Astrocyte (in vitro differentiated cells and primary cell): ENCODE results near the gene ARHGAP4. TPM values are rescaled to one million over a fixed set of nuclear protein-coding genes. Genes with fewer than 3 reads are reported as not detected.

Experiments
- DNase-seq: peaks from one replicate; pipeline ENCODE4 v3.0.0-alpha.2; 2010; ENCODE audit warnings: low read depth
- FAIRE-seq: peaks from 2 replicates; lab custom pipeline; 2011; peaks lifted over from hg19 to GRCh38; lab: Jason Lieb, UNC
- H2AFZ ChIP-seq: 2 replicates; pipeline ENCODE4 v1.6.0; 2012; ENCODE audit warnings: low read depth, low read length, inconsistent platforms
- H3K27ac ChIP-seq: 2 replicates; pipeline ENCODE4 v1.5.1; 2011; ENCODE audit warnings: low read depth, low read length, inconsistent platforms
- H3K27me3 ChIP-seq: 2 replicates; pipeline ENCODE4 v1.6.0; 2011; ENCODE audit warnings: low read length, inconsistent platforms; ENCODE audit not compliant: insufficient read depth
- H3K36me3 ChIP-seq: 2 replicates; pipeline ENCODE4 v1.5.1; 2011; ENCODE audit warnings: low read length, inconsistent platforms; ENCODE audit not compliant: insufficient read depth
- H3K4me1 ChIP-seq: 2 replicates; pipeline ENCODE4 v1.5.1; 2011; ENCODE audit warnings: low read length, inconsistent platforms; ENCODE audit not compliant: insufficient read depth
- H3K4me2 ChIP-seq: 2 replicates; pipeline ENCODE4 v1.6.0; 2012; ENCODE audit warnings: low read length, inconsistent platforms
- H3K4me3 ChIP-seq: 2 replicates; pipeline ENCODE4 v1.5.1; 2011; ENCODE audit warnings: low read depth, mild to moderate bottlenecking, low read length, inconsistent platforms; ENCODE audit not compliant: insufficient read depth
- H3K79me2 ChIP-seq: 2 replicates; pipeline ENCODE4 v1.6.0; 2012; ENCODE audit warnings: mild to moderate bottlenecking, low read length, inconsistent platforms; ENCODE audit not compliant: insufficient read depth
- H3K9ac ChIP-seq: 2 replicates; pipeline ENCODE4 v1.6.0; 2012; ENCODE audit warnings: mild to moderate bottlenecking, low read length, inconsistent platforms
- H3K9me3 ChIP-seq: 2 replicates; pipeline ENCODE4 v1.5.1; 2012; ENCODE audit warnings: low read depth, mild to moderate bottlenecking, low read length, inconsistent platforms; ENCODE audit not compliant: insufficient read depth
- H4K20me1 ChIP-seq: 2 replicates; pipeline ENCODE4 v1.6.0; 2012; ENCODE audit warnings: low read length, inconsistent platforms; ENCODE audit not compliant: insufficient read depth
- H3K27ac Mint-ChIP-seq: one replicate; pipeline ENCODE4 v1.8.0; 2021; ENCODE audit warnings: mild to moderate bottlenecking, mixed read lengths; ENCODE audit not compliant: unreplicated experiment
- H3K27me3 Mint-ChIP-seq: one replicate; pipeline ENCODE4 v1.8.0; 2021; ENCODE audit warnings: low read depth, mixed read lengths; ENCODE audit not compliant: unreplicated experiment
- H3K36me3 Mint-ChIP-seq: one replicate; pipeline ENCODE4 v1.8.0; 2021; ENCODE audit warnings: low read depth, mixed read lengths; ENCODE audit not compliant: unreplicated experiment
- H3K4me1 Mint-ChIP-seq: one replicate; pipeline ENCODE4 v1.8.0; 2021; ENCODE audit warnings: low read depth, mixed read lengths; ENCODE audit not compliant: unreplicated experiment
- H3K4me3 Mint-ChIP-seq: one replicate; pipeline ENCODE4 v1.8.0; 2021; ENCODE audit warnings: mild to moderate bottlenecking, moderate library complexity, mixed read lengths; ENCODE audit not compliant: unreplicated experiment
- H3K9me3 Mint-ChIP-seq: one replicate; pipeline ENCODE4 v1.8.0; 2021; ENCODE audit warnings: mild to moderate bottlenecking, mixed read lengths; ENCODE audit not compliant: unreplicated experiment
- EZH2 ChIP-seq: IDR thresholded peaks from 2 replicates; pipeline ENCODE4 v1.6.1; 2012; ENCODE audit warnings: mild to moderate bottlenecking, low read length, inconsistent platforms; ENCODE audit not compliant: insufficient read depth
- total RNA-seq: library from RNA; stranded (reverse); gene quantifications from 2 replicates; pipeline ENCODE4 v1.2.1, GENCODE V29; 2021
- TF ChIP-seq, protein P1 (sequence below): IDR thresholded peaks from 2 replicates; pipeline ENCODE4 v1.5.1; 2011; ENCODE audit warnings: low read depth, mild to moderate bottlenecking, inconsistent platforms, low read length, moderate library complexity; ENCODE audit not compliant: insufficient read depth

The ARHGAP4 gene
- total RNA-seq, 1 donor from 2014 or later: 3.9 TPM

DNA sequence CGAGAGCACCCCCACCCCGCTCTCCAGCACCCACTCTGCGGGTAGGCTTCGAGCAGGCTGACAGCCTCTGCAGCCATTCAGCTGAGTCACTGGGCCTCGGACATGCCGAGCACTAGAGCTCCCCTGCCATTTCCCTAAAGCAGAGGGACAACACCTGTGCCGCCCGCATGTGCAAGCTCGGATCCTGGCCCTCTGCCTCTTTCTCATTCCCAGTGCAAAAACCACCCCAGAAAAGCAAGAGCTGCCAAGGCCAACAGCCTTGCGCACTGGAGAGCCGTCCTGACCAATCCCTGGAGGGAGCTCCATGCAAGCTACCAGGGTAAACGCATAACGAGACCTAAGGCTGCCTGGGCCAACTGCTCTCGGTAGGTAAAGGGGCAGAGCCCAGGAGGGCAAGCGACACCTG, 40.2 kb upstream of the ARHGAP4 start:
- no peak overlapping the region for H3K27ac ChIP-seq
- no peaks in the 10 kb centered on the region for H3K9me3 ChIP-seq
- TF ChIP-seq, protein P1, sequence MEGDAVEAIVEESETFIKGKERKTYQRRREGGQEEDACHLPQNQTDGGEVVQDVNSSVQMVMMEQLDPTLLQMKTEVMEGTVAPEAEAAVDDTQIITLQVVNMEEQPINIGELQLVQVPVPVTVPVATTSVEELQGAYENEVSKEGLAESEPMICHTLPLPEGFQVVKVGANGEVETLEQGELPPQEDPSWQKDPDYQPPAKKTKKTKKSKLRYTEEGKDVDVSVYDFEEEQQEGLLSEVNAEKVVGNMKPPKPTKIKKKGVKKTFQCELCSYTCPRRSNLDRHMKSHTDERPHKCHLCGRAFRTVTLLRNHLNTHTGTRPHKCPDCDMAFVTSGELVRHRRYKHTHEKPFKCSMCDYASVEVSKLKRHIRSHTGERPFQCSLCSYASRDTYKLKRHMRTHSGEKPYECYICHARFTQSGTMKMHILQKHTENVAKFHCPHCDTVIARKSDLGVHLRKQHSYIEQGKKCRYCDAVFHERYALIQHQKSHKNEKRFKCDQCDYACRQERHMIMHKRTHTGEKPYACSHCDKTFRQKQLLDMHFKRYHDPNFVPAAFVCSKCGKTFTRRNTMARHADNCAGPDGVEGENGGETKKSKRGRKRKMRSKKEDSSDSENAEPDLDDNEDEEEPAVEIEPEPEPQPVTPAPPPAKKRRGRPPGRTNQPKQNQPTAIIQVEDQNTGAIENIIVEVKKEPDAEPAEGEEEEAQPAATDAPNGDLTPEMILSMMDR: no peak
- no peak for TF ChIP-seq EZH2
- H3K9ac ChIP-seq: peak overlapping the region; percentile 22
- no peak overlapping the region for H2AFZ ChIP-seq
- peaks cover 84% of the 10 kb centered on the region for H4K20me1 ChIP-seq
- H3K27ac Mint-ChIP-seq: peak overlapping the region; percentile 66
- H3K4me3 ChIP-seq: no peak overlapping the region
- no peaks in the 10 kb centered on the region for H3K9me3 Mint-ChIP-seq
- H3K36me3 ChIP-seq: no peaks in the 10 kb centered on the region
- peak overlapping the region; percentile 93 for H3K4me2 ChIP-seq
- peaks cover 33% of the 10 kb centered on the region for H3K4me1 ChIP-seq
- peaks cover 95% of the 10 kb centered on the region for H3K79me2 ChIP-seq
- peak overlapping the region; percentile 73 for H3K4me3 Mint-ChIP-seq
- peaks cover 18% of the 10 kb centered on the region for H3K4me1 Mint-ChIP-seq
- no peak for FAIRE-seq
- no peaks in the 10 kb centered on the region for H3K27me3 ChIP-seq
- DNase-seq: peak; percentile 46
- H3K36me3 Mint-ChIP-seq: peaks cover 2% of the 10 kb centered on the region
- no peaks in the 10 kb centered on the region for H3K27me3 Mint-ChIP-seq

DNA sequence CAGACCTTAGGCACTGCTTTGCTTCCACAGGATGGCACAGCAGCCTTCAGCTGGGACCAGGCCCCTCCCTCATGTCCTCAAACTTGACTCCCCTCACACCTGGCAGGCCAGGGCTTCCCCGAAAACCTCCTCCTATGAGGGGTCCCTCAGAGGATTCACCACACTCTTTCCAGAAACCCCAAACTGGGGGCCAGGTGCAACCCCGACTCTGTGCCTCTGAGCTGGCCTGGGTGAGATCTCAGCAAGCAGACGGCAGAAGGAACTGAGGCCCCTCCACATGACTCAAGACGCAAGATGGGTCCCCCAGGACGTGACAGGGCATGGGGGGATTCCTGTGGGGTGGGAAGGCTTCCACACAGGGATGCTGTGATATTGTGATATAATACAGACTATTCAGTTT, 39.3 kb upstream of the ARHGAP4 start:
- Mint-ChIP-seq H3K4me3 (no peak overlapping the region), H3K4me1 (peaks cover 18% of the 10 kb centered on the region)
- peak; percentile 32 for FAIRE-seq

DNA sequence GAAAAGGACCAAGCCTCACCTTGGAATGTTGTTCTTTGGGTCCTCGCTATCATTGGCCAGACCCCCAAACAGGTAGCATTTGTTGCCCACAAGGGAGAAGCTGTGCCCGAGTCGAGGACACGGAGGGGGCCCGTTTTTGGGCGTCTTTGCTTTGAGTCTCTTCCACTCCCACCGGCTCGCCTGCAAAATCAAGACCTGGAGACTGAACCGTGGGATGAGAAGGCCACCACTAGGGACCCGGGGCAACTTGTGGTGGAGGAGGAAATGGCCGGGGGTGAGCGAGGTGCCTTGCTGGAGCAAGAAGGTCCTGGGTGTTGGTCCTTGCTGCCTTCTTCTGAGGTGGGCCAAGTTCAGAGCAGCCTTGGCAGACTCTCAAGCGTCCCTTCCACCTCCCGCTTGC, 38.0 kb upstream of the ARHGAP4 start:
- peaks cover 4% of the 10 kb centered on the region for H3K36me3 Mint-ChIP-seq
- Histone ChIP-seq H3K4me2 (no peak overlapping the region), H3K27ac (no peak overlapping the region), H3K36me3 (peaks cover 2% of the 10 kb centered on the region), H3K27me3 (no peaks in the 10 kb centered on the region), H2AFZ (no peak overlapping the region), H3K4me1 (peaks cover 29% of the 10 kb centered on the region), H3K9ac (no peak overlapping the region), H3K9me3 (no peaks in the 10 kb centered on the region), H4K20me1 (peaks cover 83% of the 10 kb centered on the region), H3K79me2 (peaks cover 85% of the 10 kb centered on the region), H3K4me3 (no peak overlapping the region)
- TF ChIP-seq, protein P1: no peak
- no peak for TF ChIP-seq EZH2
- H3K27me3 Mint-ChIP-seq: no peaks in the 10 kb centered on the region
- H3K4me1 Mint-ChIP-seq: peaks cover 18% of the 10 kb centered on the region
- no peaks in the 10 kb centered on the region for H3K9me3 Mint-ChIP-seq
- no peak overlapping the region for H3K4me3 Mint-ChIP-seq
- no peak for DNase-seq
- FAIRE-seq: no peak
- no peak overlapping the region for H3K27ac Mint-ChIP-seq

More for the DNA sequence above, 39.3 kb upstream of the ARHGAP4 start:
- TF ChIP-seq, protein P1: no peak
- no peak for TF ChIP-seq EZH2
- H3K27me3 ChIP-seq: no peaks in the 10 kb centered on the region
- no peak overlapping the region for H3K27ac ChIP-seq
- H3K9ac ChIP-seq: no peak overlapping the region
- H3K4me3 ChIP-seq: no peak overlapping the region
- H3K4me2 ChIP-seq: no peak overlapping the region
- H3K27me3 Mint-ChIP-seq: no peaks in the 10 kb centered on the region
- peaks cover 33% of the 10 kb centered on the region for H3K4me1 ChIP-seq
- DNase-seq: no peak
- H2AFZ ChIP-seq: no peak overlapping the region
- H4K20me1 ChIP-seq: peaks cover 91% of the 10 kb centered on the region
- peaks cover 3% of the 10 kb centered on the region for H3K36me3 Mint-ChIP-seq
- no peaks in the 10 kb centered on the region for H3K9me3 Mint-ChIP-seq
- H3K27ac Mint-ChIP-seq: no peak overlapping the region
- no peaks in the 10 kb centered on the region for H3K9me3 ChIP-seq
- H3K36me3 ChIP-seq: peaks cover 2% of the 10 kb centered on the region
- peaks cover 96% of the 10 kb centered on the region for H3K79me2 ChIP-seq
